H1 (cell line): ENCODE results near the gene TM4SF1. TPM values are rescaled to one million over a fixed set of nuclear protein-coding genes. Genes with fewer than 3 reads are reported as not detected.

Source experiments
- CTCF ChIA-PET: fragments of 300-600 bp; sonication (Branson Sonifier 250); formaldehyde crosslinking; loops from one replicate; lab custom pipeline; 2021; ENCODE audit not compliant: partially characterized antibody; lab: Charles Lee
- POLR2A ChIA-PET: fragments of 300-600 bp; sonication (Branson Sonifier 250); formaldehyde crosslinking; loops from one replicate; lab custom pipeline; 2021; ENCODE audit warnings: inconsistent platforms; ENCODE audit not compliant: partially characterized antibody; lab: Charles Lee
- DNase-seq, 2 experiments: peaks; one replicate each; pipeline versions ENCODE4 v3.0.0 to v3.0.0-alpha.2; 2010 to 2022; ENCODE audit warnings: low spot score in 2 of 2, low read depth in 1 of 2, mixed read lengths in 1 of 2
- FAIRE-seq: peaks from 2 replicates; lab custom pipeline; 2011; peaks lifted over from hg19 to GRCh38; lab: Jason Lieb, UNC
- H2AFZ ChIP-seq: 2 replicates; pipeline ENCODE4 v1.8.1; 2012; ENCODE audit warnings: low read length, inconsistent platforms
- H2AK5ac ChIP-seq: 2 replicates; pipeline ENCODE4 v1.6.1; 2013; ENCODE audit warnings: low read depth, low read length
- H2BK120ac ChIP-seq: replicated peaks from 2 replicates; pipeline ENCODE3; 2013; ENCODE audit warnings: low read depth, low read length, inconsistent platforms
- H2BK12ac ChIP-seq: 2 replicates; pipeline ENCODE4 v1.6.1; 2013; ENCODE audit warnings: low read depth, low read length
- H2BK15ac ChIP-seq: 2 replicates; pipeline ENCODE4 v1.6.1; 2013; ENCODE audit warnings: low read length
- H2BK20ac ChIP-seq: 2 replicates; pipeline ENCODE4 v1.6.1; 2013; ENCODE audit warnings: low read length
- H2BK5ac ChIP-seq: 2 replicates; pipeline ENCODE4 v1.6.1; 2013; ENCODE audit warnings: low read depth, low read length
- H3K14ac ChIP-seq: 2 replicates; pipeline ENCODE4 v1.6.1; 2013; ENCODE audit warnings: inconsistent platforms; ENCODE audit not compliant: insufficient read length
- H3K18ac ChIP-seq: 2 replicates; pipeline ENCODE4 v1.6.1; 2013; ENCODE audit warnings: low read length; ENCODE audit errors: extremely low read depth
- H3K23ac ChIP-seq: 2 replicates; pipeline ENCODE4 v1.6.1; 2013; ENCODE audit warnings: inconsistent platforms; ENCODE audit not compliant: insufficient read length
- H3K23me2 ChIP-seq: 2 replicates; pipeline ENCODE4 v1.6.1; 2013; ENCODE audit warnings: low read depth, low read length
- H3K27ac ChIP-seq: 2 replicates; pipeline ENCODE4 v1.6.1; 2011; ENCODE audit warnings: low read depth, low read length, inconsistent platforms
- H3K27me3 ChIP-seq, 4 experiments: replicated peaks in 1 of 4; 1 replicate in 1 of 4; 2 replicates in 3 of 4; pipeline versions ENCODE4 v1.6.1 to v1.8.1; 2011 to 2013; ENCODE audit warnings: low read length in 3 of 4, mild to moderate bottlenecking in 3 of 4, inconsistent platforms in 2 of 4, mixed read lengths in 2 of 4, moderate library complexity in 1 of 4; ENCODE audit not compliant: control insufficient read depth in 3 of 4, insufficient read depth in 3 of 4; ENCODE audit errors: extremely low read depth in 1 of 4
- H3K36me3 ChIP-seq, 4 experiments: 2 replicates each; pipeline versions ENCODE4 v1.6.1 to v1.8.1; 2011 to 2013; ENCODE audit warnings: mild to moderate bottlenecking in 4 of 4, low read length in 3 of 4, moderate library complexity in 2 of 4, control low read depth in 1 of 4, inconsistent platforms in 1 of 4; ENCODE audit not compliant: insufficient read depth in 4 of 4, control insufficient read depth in 2 of 4
- H3K4ac ChIP-seq: replicated peaks from 2 replicates; pipeline ENCODE3; 2013; ENCODE audit warnings: low read length, low read depth, mixed read lengths, inconsistent platforms; ENCODE audit not compliant: insufficient read length
- H3K4me1 ChIP-seq, 4 experiments: replicated peaks in 1 of 4; 1 replicate in 1 of 4; 2 replicates in 3 of 4; pipeline versions ENCODE4 v1.6.1 to v1.8.1; 2011 to 2013; ENCODE audit warnings: low read length in 3 of 4, inconsistent platforms in 2 of 4, mixed read lengths in 1 of 4; ENCODE audit not compliant: insufficient read depth in 4 of 4, control insufficient read depth in 3 of 4
- H3K4me2 ChIP-seq, 2 experiments: 2 replicates each; pipeline versions ENCODE4 v1.6.1 to v1.8.1; 2011 to 2013; ENCODE audit warnings: low read depth in 2 of 2, low read length in 2 of 2, control low read depth in 1 of 2, inconsistent platforms in 1 of 2, mild to moderate bottlenecking in 1 of 2; ENCODE audit not compliant: insufficient read depth in 1 of 2
- H3K4me3 ChIP-seq, 4 experiments: fragments of 200-600, 300-600 bp in 1 of 4; sonication (generic), shearing (Covaris generic), sonication (Bioruptor Twin) in 1 of 4; 2 replicates each; pipeline versions ENCODE4 v1.5.1 to v1.8.1; 2011 to 2016; ENCODE audit warnings: low read length in 4 of 4, low read depth in 3 of 4, control low read depth in 2 of 4, inconsistent platforms in 2 of 4, mild to moderate bottlenecking in 2 of 4, mixed read lengths in 1 of 4, moderate library complexity in 1 of 4; ENCODE audit not compliant: insufficient read depth in 2 of 4; ENCODE audit errors: extremely low read depth in 1 of 4
- H3K56ac ChIP-seq: replicated peaks from 2 replicates; pipeline ENCODE3; 2013; ENCODE audit warnings: low read depth, mild to moderate bottlenecking, mixed read lengths, low read length, inconsistent platforms; ENCODE audit not compliant: insufficient read length
- H3K79me1 ChIP-seq: 2 replicates; pipeline ENCODE4 v1.6.1; 2013; ENCODE audit warnings: low read depth, low read length, control low read depth
- H3K79me2 ChIP-seq, 2 experiments: 2 replicates each; pipeline versions ENCODE4 v1.6.1 to v1.8.1; 2012 to 2013; ENCODE audit warnings: low read length in 2 of 2, mild to moderate bottlenecking in 2 of 2, inconsistent platforms in 1 of 2; ENCODE audit not compliant: insufficient read depth in 2 of 2, control insufficient read depth in 1 of 2
- H3K9ac ChIP-seq, 4 experiments: replicated peaks in 1 of 4; 1 replicate in 1 of 4; 2 replicates in 3 of 4; pipeline versions ENCODE4 v1.6.1 to v1.8.1; 2011 to 2013; ENCODE audit warnings: low read depth in 3 of 4, low read length in 3 of 4, control low read depth in 2 of 4, mild to moderate bottlenecking in 2 of 4, moderate library complexity in 2 of 4, inconsistent platforms in 1 of 4; ENCODE audit errors: extremely low read depth in 1 of 4
- H3K9me3 ChIP-seq, 2 experiments: 2 replicates each; pipeline versions ENCODE4 v1.6.1 to v1.8.1; 2012 to 2013; ENCODE audit warnings: mild to moderate bottlenecking in 2 of 2, moderate library complexity in 2 of 2, control low read depth in 1 of 2, inconsistent platforms in 1 of 2, low read depth in 1 of 2, low read length in 1 of 2, mixed read lengths in 1 of 2; ENCODE audit not compliant: insufficient read depth in 2 of 2
- H4K20me1 ChIP-seq, 2 experiments: replicated peaks in 1 of 2; 2 replicates each; pipeline versions ENCODE3 to v1.8.1; 2011 to 2013; ENCODE audit warnings: inconsistent platforms in 2 of 2, low read length in 2 of 2, mild to moderate bottlenecking in 1 of 2; ENCODE audit not compliant: insufficient read depth in 2 of 2, control insufficient read depth in 1 of 2
- H4K5ac ChIP-seq: 2 replicates; pipeline ENCODE4 v1.6.1; 2013; ENCODE audit warnings: low read length, low read depth, mixed read lengths, inconsistent platforms; ENCODE audit not compliant: insufficient read length
- H4K8ac ChIP-seq: 2 replicates; pipeline ENCODE4 v1.8.0; 2013; ENCODE audit warnings: mild to moderate bottlenecking, moderate library complexity, low read length, inconsistent platforms; ENCODE audit not compliant: insufficient read depth; ENCODE audit errors: extremely low read depth
- H4K91ac ChIP-seq: replicated peaks from 2 replicates; pipeline ENCODE3; 2013; ENCODE audit warnings: low read length, mixed read lengths, inconsistent platforms; ENCODE audit not compliant: insufficient read length
- GTF2F1 ChIP-seq: IDR thresholded peaks from 2 replicates; pipeline ENCODE4 v1.6.1; 2012; ENCODE audit warnings: low read depth, low read length, improper control_type of control experiment, borderline replicate concordance
- KDM1A ChIP-seq: fragments of 200-600, 300-600 bp; sonication (generic); IDR thresholded peaks from 2 replicates; pipeline ENCODE4 v1.7.1; 2016; ENCODE audit warnings: mild to moderate bottlenecking, low read length, borderline replicate concordance
- KDM5A ChIP-seq: fragments of 200-600 bp; IDR thresholded peaks from 2 replicates; pipeline ENCODE4 v1.7.1; 2012; ENCODE audit warnings: mild to moderate bottlenecking, low read length, inconsistent platforms, mixed read lengths
- PHF8 ChIP-seq: fragments of 200-600 bp; sonication (generic); conservative IDR thresholded peaks from 2 replicates; pipeline ENCODE4 v1.7.1; 2012; ENCODE audit warnings: low read depth, mild to moderate bottlenecking, inconsistent platforms, low read length, moderate library complexity
- SAP30 ChIP-seq: fragments of 300-600 bp; sonication (generic); IDR thresholded peaks from 2 replicates; pipeline ENCODE4 v1.7.1; 2012; ENCODE audit warnings: low read length, moderate library complexity, mild to moderate bottlenecking, inconsistent platforms; ENCODE audit not compliant: insufficient read depth, insufficient replicate concordance
- SIRT6 ChIP-seq: IDR thresholded peaks from one replicate; pipeline ENCODE4 v1.7.1; 2012; ENCODE audit warnings: low read length, inconsistent platforms
- SP2 ChIP-seq: IDR thresholded peaks from 2 replicates; pipeline ENCODE4 v1.6.1; 2012; ENCODE audit warnings: mild to moderate bottlenecking, low read length, inconsistent platforms
- SRF ChIP-seq: IDR thresholded peaks from 2 replicates; pipeline ENCODE4 v1.6.1; 2011; ENCODE audit warnings: mild to moderate bottlenecking, low read depth, low read length, moderate library complexity
- TAF7 ChIP-seq: optimal IDR thresholded peaks from 2 replicates; pipeline ENCODE3; 2011; ENCODE audit warnings: low read depth, mild to moderate bottlenecking, inconsistent platforms, low read length, moderate library complexity, borderline replicate concordance
- YY1 ChIP-seq: IDR thresholded peaks from 2 replicates; pipeline ENCODE4 v1.6.1; 2011; ENCODE audit warnings: low read depth, mild to moderate bottlenecking, low read length
- ZNF274 ChIP-seq: IDR thresholded peaks from 2 replicates; pipeline ENCODE4 v1.7.0; 2012; ENCODE audit warnings: low read length, borderline replicate concordance; ENCODE audit errors: extremely low read depth
- WGBS, 2 experiments: shearing (Covaris generic) in 1 of 2; methylation state at CpG; one replicate each; pipeline versions ENCODE4 v1.1.6 to v1.1.7; 2013 to 2015; ENCODE audit warnings: low lambda C conversion rate in 2 of 2, mixed read lengths in 2 of 2, inconsistent platforms in 1 of 2, low coverage in 1 of 2, missing lambda C conversion rate in 1 of 2; ENCODE audit not compliant: insufficient replicate concordance in 2 of 2, insufficient coverage in 1 of 2, insufficient read length in 1 of 2; ENCODE audit errors: extremely low coverage in 1 of 2, missing lambda C conversion rate in 1 of 2; 5-methylcytosine and 5-hydroxymethylcytosine counted together
- polyA plus RNA-seq, 7 experiments: library from polyadenylated mRNA; depleted of rRNA in 3 of 7; stranded (reverse) in 5 of 7; unstranded in 2 of 7; fragments of >200 nt in 5 of 7; fragments of 200-250 nt in 2 of 7; gene quantifications; 1 replicate in 5 of 7; 2 replicates in 1 of 7; 4 replicates in 1 of 7; pipeline versions ENCODE4 v1.2.1 to v1.2.3, GENCODE V29; 2011 to 2013; ENCODE audit warnings: missing spikeins in 2 of 7, mixed read lengths in 2 of 7
- total RNA-seq: library from RNA; stranded (reverse); fragmentation: NEBNext Ultra II Directional; extraction: Animal tissue kit (Norgen Biotek cat#: 25700); gene quantifications from 2 replicates; pipeline ENCODE4 v1.2.1, GENCODE V29; 2021
- TF ChIP-seq, protein P1 (sequence below): IDR thresholded peaks from 2 replicates; pipeline ENCODE4 v1.6.1; 2011; ENCODE audit warnings: low read depth, mild to moderate bottlenecking, low read length; ENCODE audit not compliant: insufficient read depth

The TM4SF1 gene
- total and polyA plus RNA-seq, 2 of the 8 experiments (the other 6 are each of a cell fraction or from before 2014, with no cell fraction given) = 0.26 to 1.3 TPM

- no peak overlapping the region for H2BK5ac ChIP-seq
- H4K5ac ChIP-seq = no peak overlapping the region
- H4K8ac ChIP-seq = no peak overlapping the region
- no peak overlapping the region for H4K91ac ChIP-seq
- H3K9ac ChIP-seq = no peak overlapping the region
- no peaks in the 10 kb centered on the region for H3K27me3 ChIP-seq
- WGBS, 2 experiments = 95% methylated on average over 2 of the region's 2 CpGs; no CpG with 5 or more reads in 1 of the 2 experiments
- H3K56ac ChIP-seq = no peak overlapping the region
- no peak overlapping the region for H2BK120ac ChIP-seq
- H3K79me2 ChIP-seq = no peaks in the 10 kb centered on the region
- no peaks in the 10 kb centered on the region for H3K79me1 ChIP-seq
- no peak overlapping the region for H2BK20ac ChIP-seq
- FAIRE-seq (no peak), DNase-seq (no peak)
- no peaks in the 10 kb centered on the region for H3K9me3 ChIP-seq
- POLR2A ChIA-PET = no interaction called here
- no peaks in the 10 kb centered on the region for H3K23me2 ChIP-seq
- H2BK15ac ChIP-seq = no peak overlapping the region
- H3K27ac ChIP-seq = no peak overlapping the region
- no peak overlapping the region for H3K4me3 ChIP-seq
- H2AK5ac ChIP-seq = no peak overlapping the region
- no peak overlapping the region for H3K23ac ChIP-seq
- no peaks in the 10 kb centered on the region for H3K36me3 ChIP-seq
- no peak overlapping the region for H2AFZ ChIP-seq
- H2BK12ac ChIP-seq = no peak overlapping the region
- TF ChIP-seq GTF2F1 = no peak
- no peak for TF ChIP-seq PHF8
- TF ChIP-seq YY1 = no peak
- no peak for TF ChIP-seq SRF
- no peak for TF ChIP-seq SP2
- TF ChIP-seq ZNF274 = no peak
- no peak for TF ChIP-seq SAP30
- no peak for TF ChIP-seq KDM5A
- TF ChIP-seq TAF7 = no peak
- TF ChIP-seq SIRT6 = no peak
- TF ChIP-seq, protein P1, sequence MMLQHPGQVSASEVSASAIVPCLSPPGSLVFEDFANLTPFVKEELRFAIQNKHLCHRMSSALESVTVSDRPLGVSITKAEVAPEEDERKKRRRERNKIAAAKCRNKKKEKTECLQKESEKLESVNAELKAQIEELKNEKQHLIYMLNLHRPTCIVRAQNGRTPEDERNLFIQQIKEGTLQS = no peak
- no peak for TF ChIP-seq KDM1A
- TF ChIP-seq, all 59 proteins: peak for 0
- CTCF ChIA-PET = interaction anchor here (0.8 to 3.9 kb wide), 5 partner anchors 12 to 210 kb away, joined by 3 to 19 read pairs (median 4); no protein-coding TSS in a partner anchor
- Histone ChIP-seq H3K4me2 (no peak overlapping the region), H4K20me1 (no peaks in the 10 kb centered on the region), H3K4me1 (peaks cover 0 to 9% (median 3%) of the 10 kb centered on the region in 4 experiments; a peak in 4 of 7 replicates), H3K14ac (no peak overlapping the region), H3K4ac (no peak overlapping the region), H3K18ac (no peak overlapping the region)
These were observed 46.1 kb downstream of the TM4SF1 start for GRCh38 chr3:149331396-149331795.
